ENCODE measurements around the gene MAP6. TPM values are rescaled to one million over a fixed set of nuclear protein-coding genes. Genes with fewer than 3 reads are reported as not detected.

Gene MAP6
- total RNA-seq, 3 donors from 2014 or later (not counting 1 experiment from before 2014, with no cell fraction given): not detected

DNA sequence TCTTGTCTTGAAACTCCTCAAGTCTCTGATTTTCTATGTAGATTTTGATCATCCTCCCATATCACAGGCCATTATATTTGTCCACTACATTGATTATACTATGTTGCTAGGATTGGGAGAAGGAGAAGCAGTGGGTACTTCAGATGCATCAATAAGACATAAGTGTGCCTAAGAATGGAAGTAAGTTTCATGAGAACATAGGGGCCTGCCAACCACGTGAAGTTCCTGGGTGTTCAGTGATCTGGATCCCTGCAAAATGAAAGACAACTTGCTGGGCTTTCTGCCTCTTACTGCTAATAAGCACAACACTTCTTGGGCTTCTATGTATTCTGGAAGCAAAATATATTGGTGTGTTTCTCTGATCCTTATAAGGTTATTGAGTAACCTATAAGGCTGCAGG, 89.0 kb downstream of the MAP6 start:
- no peaks in the 10 kb centered on the region for H3K27me3 ChIP-seq (ENCODE audit: control insufficient read depth, insufficient read depth, low read length)
- ATAC-seq: no peak
- H3K36me3 ChIP-seq (ENCODE audit: control insufficient read depth, insufficient read depth, low read length): no peaks in the 10 kb centered on the region
- intact Hi-C loops (cut with micrococcal nuclease): no loop called here
- Mint-ChIP-seq H3K4me3 (no peak overlapping the region), H3K27me3 (ENCODE audit: low read depth in 2 of 2) (peaks cover 4 to 8% of the 10 kb centered on the region in 2 donors), H3K36me3 (no peaks in the 10 kb centered on the region), H3K4me1 (peaks cover 23 to 43% of the 10 kb centered on the region in 2 donors), H3K9me3 (no peaks in the 10 kb centered on the region), H3K27ac (no peak overlapping the region)
- WGBS (ENCODE audit: insufficient coverage): 69% methylated on average over 1 of the region's 1 CpG
- H3K27ac ChIP-seq (ENCODE audit: low read length): no peak overlapping the region
- no peak for DNase-seq
- no peak overlapping the region for H3K4me3 ChIP-seq (ENCODE audit: low read length)
- H3K4me1 ChIP-seq (ENCODE audit: control insufficient read depth, insufficient read depth, low read length): peaks cover 32% of the 10 kb centered on the region
- H3K9me3 ChIP-seq (ENCODE audit: control insufficient read depth, insufficient read depth, low read length): no peaks in the 10 kb centered on the region
- no peak for TF ChIP-seq CTCF (IDR thresholded peaks at IDR 0.05)

- no peak for DNase-seq
- Mint-ChIP-seq H3K4me3 (no peak overlapping the region), H3K4me1 (peaks cover 23 to 39% of the 10 kb centered on the region in 2 donors), H3K9me3 (no peaks in the 10 kb centered on the region), H3K27ac (no peak overlapping the region), H3K36me3 (no peaks in the 10 kb centered on the region), H3K27me3 (ENCODE audit: low read depth in 2 of 2) (peaks cover 4 to 8% of the 10 kb centered on the region in 2 donors)
- WGBS (ENCODE audit: insufficient coverage): 23% methylated on average over 1 of the region's 1 CpG
- TF ChIP-seq CTCF (IDR thresholded peaks at IDR 0.05): no peak
- intact Hi-C loops (cut with micrococcal nuclease): no loop called here
- no peak overlapping the region for H3K4me3 ChIP-seq (ENCODE audit: low read length)
- H3K9me3 ChIP-seq (ENCODE audit: control insufficient read depth, insufficient read depth, low read length): no peaks in the 10 kb centered on the region
- no peak overlapping the region for H3K27ac ChIP-seq (ENCODE audit: low read length)
- H3K27me3 ChIP-seq (ENCODE audit: control insufficient read depth, insufficient read depth, low read length): no peaks in the 10 kb centered on the region
- no peaks in the 10 kb centered on the region for H3K36me3 ChIP-seq (ENCODE audit: control insufficient read depth, insufficient read depth, low read length)
- ATAC-seq: no peak
- H3K4me1 ChIP-seq (ENCODE audit: control insufficient read depth, insufficient read depth, low read length): peaks cover 30% of the 10 kb centered on the region
Measured at GRCh38 chr11:75578977-75579376, 89.9 kb downstream of the MAP6 start.

GRCh38 chr11:75577207-75577606, 91.6 kb downstream of the MAP6 start:
- intact Hi-C loops (cut with micrococcal nuclease): no loop called here
- WGBS (ENCODE audit: insufficient coverage): 34% methylated on average over 6 of the region's 10 CpGs
- TF ChIP-seq CTCF (IDR thresholded peaks at IDR 0.05): peak; percentile 61
- Histone ChIP-seq H3K27ac (ENCODE audit: low read length) (no peak overlapping the region), H3K4me1 (ENCODE audit: control insufficient read depth, insufficient read depth, low read length) (peaks cover 16% of the 10 kb centered on the region), H3K4me3 (ENCODE audit: low read length) (no peak overlapping the region), H3K27me3 (ENCODE audit: control insufficient read depth, insufficient read depth, low read length) (no peaks in the 10 kb centered on the region), H3K9me3 (ENCODE audit: control insufficient read depth, insufficient read depth, low read length) (no peaks in the 10 kb centered on the region), H3K36me3 (ENCODE audit: control insufficient read depth, insufficient read depth, low read length) (peaks cover 3% of the 10 kb centered on the region)
- no peaks in the 10 kb centered on the region for H3K36me3 Mint-ChIP-seq
- H3K27ac Mint-ChIP-seq: peak overlapping the region in 1 of 2 donors; percentile 82
- H3K27me3 Mint-ChIP-seq (ENCODE audit: low read depth in 2 of 2): peaks cover 4 to 8% of the 10 kb centered on the region in 2 donors
- H3K4me1 Mint-ChIP-seq: peaks cover 15 to 28% of the 10 kb centered on the region in 2 donors
- no peaks in the 10 kb centered on the region for H3K9me3 Mint-ChIP-seq
- H3K4me3 Mint-ChIP-seq: no peak overlapping the region
- DNase-seq (peak; percentile 46 to 78), ATAC-seq (peak in 1 of 3 donors; percentile 29)

DNA sequence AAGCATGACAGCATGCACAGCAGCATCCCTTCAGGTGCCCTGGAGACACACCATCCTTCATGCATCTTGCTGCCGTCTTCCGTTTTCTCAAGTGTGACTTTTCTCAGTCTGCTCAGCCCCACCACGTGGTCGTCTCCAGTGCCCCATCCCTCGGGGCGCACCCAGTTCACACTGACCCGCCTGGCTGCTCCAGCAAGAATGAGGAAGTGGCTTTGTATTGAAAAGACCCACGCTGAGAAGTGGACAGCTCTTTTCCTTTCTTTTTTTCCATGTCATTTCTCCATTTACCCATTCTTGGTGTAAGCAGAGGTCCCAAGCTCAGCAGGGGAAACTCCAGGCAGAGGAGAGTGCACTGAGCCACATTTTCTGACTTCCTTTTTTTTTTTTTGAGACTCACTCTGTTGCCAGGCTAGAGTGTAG, 92.3 kb downstream of the MAP6 start:
- intact Hi-C loops (cut with micrococcal nuclease): loop anchor here (1.0 kb wide), 1 partner anchor 39 kb away; no protein-coding TSS in a partner anchor
- WGBS (ENCODE audit: insufficient coverage): 6% methylated on average over 8 of the region's 8 CpGs
- Mint-ChIP-seq H3K4me1 (peaks cover 15 to 21% of the 10 kb centered on the region in 2 donors), H3K27ac (peak overlapping the region; percentile 34 to 82), H3K9me3 (no peaks in the 10 kb centered on the region), H3K27me3 (ENCODE audit: low read depth in 2 of 2) (peaks cover 1 to 2% of the 10 kb centered on the region in 2 donors), H3K4me3 (peak overlapping the region; percentile 37), H3K36me3 (no peaks in the 10 kb centered on the region)
- no peaks in the 10 kb centered on the region for H3K27me3 ChIP-seq (ENCODE audit: control insufficient read depth, insufficient read depth, low read length)
- no peak for TF ChIP-seq CTCF (IDR thresholded peaks at IDR 0.05)
- peak; percentile 83 to 94 (median 92) for ATAC-seq
- no peak overlapping the region for H3K27ac ChIP-seq (ENCODE audit: low read length)
- no peak overlapping the region for H3K4me3 ChIP-seq (ENCODE audit: low read length)
- DNase-seq: peak; percentile 33 to 47
- H3K4me1 ChIP-seq (ENCODE audit: control insufficient read depth, insufficient read depth, low read length): peaks cover 13% of the 10 kb centered on the region
- no peaks in the 10 kb centered on the region for H3K9me3 ChIP-seq (ENCODE audit: control insufficient read depth, insufficient read depth, low read length)
- peaks cover 10% of the 10 kb centered on the region for H3K36me3 ChIP-seq (ENCODE audit: control insufficient read depth, insufficient read depth, low read length)

All from natural killer cell (primary cell).